Fibroblast of skin of left biceps (primary cell): ENCODE measurements around the gene VDAC1.
"Not testable (repeated sequence)": the region's sequence is repeated elsewhere in the genome, so short reads cannot be mapped to it uniquely, and the experiment has no call there.

ENCODE experiments used
- DNase-seq, 2 experiments: peaks; one replicate each; pipeline ENCODE4 v3.0.0-alpha.2; 2013; ENCODE audit warnings: low read depth in 2 of 2

VDAC1 gene

DNA sequence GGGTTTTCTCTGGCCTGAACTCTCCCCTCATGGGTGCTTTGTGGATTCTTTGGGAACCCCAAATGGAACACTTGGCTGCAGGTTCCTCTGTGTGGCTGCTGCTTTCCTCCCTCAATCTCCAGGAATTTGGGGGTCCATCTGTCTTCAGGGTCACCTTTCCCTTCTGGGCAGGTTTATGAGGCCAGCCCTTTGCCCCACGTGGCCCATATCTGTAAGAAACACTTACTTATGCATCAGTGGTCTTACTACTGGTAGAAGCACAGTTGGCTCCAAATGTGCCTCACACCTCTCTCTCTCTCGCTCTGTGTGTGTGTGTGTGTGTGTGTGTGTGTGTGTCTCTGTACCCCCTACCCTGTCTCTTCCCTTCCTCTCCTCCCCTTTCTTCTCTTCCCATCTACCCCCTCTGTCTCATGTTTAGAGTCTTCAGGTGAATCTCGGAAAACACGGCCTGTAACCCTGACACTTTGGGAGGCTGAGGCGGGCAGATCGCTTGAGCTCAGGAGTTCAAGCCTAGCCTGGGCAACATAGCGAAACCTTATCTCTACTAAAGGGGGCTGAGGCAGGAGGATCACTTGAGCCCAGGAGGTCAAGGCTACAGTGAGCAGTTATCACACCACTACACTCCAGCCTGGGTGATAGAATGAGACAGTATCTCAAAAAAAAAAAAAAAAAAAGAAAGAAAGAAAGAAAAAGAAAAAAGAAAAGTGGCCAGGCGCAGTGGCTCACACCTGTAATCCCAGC lies 63.1 kb downstream of the VDAC1 start:
- no peak for DNase-seq

DNA sequence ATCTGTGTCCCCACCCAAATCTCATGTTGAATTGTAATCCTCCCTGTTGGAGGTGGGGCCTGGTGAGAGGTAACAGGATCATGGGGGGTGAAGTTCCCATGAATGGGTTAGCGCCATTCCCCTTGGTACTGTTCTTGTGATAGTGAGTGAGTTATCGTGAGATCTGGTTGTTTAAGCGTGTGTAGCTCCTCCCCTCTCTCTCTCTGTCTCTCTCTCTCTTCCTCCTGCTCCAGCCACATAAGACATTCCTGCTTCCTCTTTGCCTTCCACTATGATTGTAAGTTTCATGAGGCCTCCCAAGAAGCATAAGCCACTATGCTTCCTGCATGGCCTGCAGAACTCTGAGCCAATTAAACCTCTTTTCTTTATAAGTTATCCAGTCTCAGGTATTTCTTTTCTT lies 65.1 kb downstream of the VDAC1 start:
- no peak for DNase-seq

DNA sequence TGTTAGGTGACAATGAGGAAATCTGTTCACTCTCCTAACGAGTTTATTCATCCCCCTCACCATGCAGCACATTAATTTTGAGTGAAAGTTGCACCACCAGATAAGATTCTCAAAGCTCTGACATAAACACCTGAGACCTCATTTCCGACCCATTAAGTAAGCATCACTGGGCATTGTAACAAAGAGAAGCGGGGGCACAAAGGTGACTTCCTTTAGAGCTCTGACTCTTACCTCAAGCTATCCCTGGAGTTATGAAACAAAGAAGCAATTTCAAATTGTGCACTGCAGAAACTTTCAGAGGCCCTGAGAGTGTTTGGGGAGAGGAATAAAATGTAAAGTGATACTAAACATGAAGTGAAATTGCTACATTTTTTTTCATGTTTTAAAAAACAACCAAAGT lies 65.8 kb downstream of the VDAC1 start:
- no peak for DNase-seq

DNA sequence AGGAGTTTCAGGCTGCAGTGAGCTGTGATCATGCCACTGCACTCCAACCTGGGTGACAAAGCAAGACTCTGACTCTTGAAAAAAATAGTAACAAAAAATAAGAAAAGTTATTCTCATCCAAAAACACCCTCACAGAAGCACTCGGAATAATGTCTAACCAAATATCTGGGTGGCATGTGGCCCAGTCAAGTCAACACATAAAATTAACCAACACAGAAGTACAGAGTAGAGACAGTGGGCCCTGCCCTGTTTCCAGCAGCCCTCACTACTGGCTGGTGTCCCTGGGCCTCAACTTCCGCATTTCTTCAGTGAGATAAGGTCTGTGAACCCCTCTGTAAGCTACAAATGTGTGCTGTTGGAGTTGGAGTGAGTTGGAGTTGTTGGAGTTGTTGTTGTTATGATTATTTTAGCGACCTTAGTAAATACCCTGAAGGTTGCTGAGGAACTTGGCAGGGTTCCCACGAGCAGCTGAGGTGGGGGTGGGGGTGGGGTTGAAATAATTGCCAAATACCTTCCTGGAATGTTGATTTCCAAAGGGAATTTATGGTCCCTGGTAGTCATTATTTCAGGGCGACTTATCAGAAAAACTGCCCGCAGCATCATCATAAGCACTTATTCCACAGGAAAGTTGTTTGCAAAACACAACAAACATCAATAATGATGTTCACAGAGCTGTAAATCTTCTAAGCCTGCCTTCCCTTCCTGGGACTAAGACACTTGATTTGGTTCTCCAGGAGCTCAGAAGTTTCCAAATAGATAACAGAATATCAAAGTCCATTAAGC lies 66.5 kb downstream of the VDAC1 start:
- no peak for DNase-seq

DNA sequence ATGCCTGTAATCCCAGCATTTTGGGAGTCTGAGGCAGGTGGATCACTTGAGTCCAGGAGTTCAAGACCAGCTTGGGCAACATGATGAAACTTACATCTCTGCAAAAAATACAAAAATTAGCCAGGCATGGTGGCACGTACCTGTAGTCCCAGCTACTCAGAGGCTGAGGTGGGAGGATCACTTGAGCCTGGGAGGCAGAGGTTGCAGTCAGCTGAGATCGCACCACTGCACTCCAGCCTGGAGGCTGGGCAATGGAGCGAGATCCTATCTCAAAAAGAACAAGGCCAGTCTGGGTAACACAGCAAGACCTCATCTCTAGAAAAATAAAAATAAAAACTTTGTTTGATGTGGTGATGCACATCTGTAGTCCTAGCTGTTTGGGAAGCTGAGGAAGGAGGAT lies 67.1 kb downstream of the VDAC1 start:
- DNase-seq, result not testable (repeated sequence)

DNA sequence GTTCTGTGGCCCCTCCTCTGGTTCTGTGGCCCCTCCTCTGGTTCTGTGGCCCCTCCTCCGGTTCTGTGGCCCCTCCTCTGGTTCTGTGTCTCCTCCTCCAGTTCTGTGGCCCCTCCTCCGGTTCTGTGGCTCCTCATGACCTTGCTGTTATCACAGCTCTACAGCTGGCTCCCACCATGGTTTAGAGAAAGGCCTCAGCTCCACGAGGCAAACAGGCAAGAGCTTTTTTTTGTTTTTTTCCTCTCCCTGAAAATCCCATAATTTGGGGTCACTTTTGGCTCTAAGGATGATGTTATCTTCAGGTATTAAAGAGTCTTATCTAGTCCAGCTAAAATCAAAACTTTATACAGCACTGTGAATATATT lies 68.1 kb downstream of the VDAC1 start:
- DNase-seq, result no peak

DNA sequence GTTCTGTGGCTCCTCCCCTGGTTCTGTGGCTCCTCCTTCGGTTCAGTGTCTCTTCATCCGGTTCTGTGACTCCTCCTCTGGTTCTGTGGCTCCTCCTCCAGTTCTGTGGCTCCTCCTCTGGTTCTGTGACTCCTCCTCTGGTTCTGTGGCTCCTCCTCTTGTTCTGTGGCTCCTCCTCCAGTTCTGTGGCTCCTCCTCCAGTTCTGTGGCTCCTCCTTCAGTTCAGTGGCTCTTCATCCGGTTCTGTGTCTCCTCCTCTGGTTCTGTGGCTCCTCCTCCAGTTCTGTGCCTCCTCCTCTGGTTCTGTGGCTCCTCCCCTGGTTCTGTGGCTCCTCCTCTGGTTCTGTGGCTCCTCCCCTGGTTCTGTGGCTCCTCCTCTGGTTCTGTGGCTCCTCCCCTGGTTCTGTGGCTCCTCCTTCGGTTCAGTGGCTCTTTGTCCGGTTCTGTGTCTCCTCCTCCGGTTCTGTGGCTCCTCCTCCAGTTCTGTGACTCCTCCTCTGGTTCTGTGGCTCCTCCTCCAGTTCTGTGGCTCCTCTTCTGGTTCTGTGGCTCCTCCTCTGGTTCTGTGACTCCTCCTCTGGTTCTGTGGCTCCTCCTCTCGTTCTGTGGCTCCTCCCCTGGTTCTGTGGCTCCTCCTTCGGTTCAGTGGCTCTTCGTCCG lies 68.7 kb downstream of the VDAC1 start:
- DNase-seq, result not testable (repeated sequence)

- DNase-seq, result no peak
These were observed 69.2 kb downstream of the VDAC1 start for GRCh38 chr5:133935667-133935940.

DNA sequence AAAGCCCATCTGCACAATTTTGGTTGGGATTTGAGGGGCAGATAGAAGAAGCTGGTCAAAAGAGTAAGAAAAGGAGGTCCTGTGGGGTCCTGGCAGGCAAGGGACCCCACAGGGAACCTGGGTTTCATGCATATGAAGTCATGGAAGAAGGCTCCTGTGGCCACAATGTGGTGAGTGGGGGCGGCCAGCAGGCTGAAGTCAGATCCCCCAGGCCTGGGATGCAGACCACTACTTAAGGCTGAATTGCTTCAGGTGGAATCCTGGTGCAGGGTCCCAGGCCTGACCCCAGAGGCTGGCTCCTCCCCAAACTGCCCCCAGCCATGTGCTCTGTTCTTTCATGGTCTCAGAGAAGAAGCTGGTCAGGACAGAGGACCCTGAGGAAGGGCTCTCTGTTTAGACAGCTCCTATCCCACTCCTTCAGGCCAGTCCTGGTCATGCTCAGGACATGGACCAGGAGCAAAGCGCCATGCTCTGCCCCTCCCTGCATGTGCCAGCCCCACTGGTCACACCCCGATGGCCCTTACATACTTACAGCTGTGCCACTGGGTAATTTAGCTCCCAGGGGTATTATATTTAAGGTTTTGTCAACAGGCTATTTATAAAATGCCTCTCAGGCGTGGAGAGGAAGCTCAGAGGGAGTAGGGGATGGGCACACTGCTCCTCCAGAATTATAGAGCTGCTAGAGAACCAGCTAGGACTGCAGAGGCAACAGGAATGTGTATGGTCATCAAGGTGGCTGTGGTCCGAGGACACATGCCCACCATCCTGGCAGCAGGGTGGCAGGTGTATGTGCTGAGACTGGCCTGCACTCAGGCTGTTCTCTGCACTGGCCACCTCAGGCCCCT lies 69.7 kb downstream of the VDAC1 start:
- DNase-seq, result no peak

DNA sequence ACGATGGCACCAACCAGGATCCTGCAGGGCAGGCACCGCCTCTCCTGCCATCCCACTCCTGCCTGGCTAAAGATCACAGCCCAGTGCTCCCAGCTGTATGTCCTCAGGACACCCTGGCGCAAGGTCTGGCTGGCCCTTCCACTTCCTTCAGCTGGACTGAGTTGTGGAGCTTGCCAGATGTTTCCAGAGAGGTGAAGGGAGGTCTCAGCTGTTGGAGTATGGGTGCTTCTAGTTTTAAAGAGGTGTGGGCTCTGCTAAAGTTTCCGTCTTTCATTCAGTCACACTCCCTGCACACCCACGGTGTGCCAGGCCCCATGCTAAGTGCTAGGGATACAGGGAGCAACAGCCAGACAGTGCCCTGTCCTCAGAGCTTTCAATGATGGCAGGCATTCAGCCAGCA lies 70.5 kb downstream of the VDAC1 start:
- DNase-seq, result no peak

DNA sequence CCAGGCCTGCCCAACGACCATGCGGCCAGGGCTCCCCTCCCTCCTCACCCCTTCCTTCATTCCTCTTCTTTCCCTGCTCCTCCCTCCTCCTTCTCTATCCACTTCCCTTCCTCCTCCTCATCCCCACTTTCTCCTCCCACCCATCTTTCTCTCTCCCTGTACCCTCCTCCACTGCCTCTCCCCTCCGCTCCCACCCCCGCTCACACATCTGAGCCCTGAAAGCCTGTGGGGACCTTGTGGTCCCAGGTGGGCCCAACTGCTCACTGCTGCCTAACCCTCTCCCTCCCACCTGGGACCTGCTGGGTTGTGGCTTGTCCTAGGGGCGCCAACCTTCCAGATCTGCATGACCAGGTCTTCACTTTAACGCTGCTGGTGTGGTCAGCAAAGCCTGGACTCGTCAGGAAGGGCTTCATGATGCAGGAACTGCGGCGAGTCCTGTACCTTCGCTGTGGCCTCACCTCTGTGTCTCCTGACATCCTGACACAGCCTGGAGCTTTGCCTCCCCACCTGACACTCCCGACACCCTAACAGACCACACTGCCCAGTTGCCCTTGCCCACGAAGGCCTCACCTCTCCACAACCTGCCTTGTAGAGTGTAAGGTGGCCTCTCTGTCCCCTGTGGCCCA lies 71.0 kb downstream of the VDAC1 start:
- no peak for DNase-seq

DNA sequence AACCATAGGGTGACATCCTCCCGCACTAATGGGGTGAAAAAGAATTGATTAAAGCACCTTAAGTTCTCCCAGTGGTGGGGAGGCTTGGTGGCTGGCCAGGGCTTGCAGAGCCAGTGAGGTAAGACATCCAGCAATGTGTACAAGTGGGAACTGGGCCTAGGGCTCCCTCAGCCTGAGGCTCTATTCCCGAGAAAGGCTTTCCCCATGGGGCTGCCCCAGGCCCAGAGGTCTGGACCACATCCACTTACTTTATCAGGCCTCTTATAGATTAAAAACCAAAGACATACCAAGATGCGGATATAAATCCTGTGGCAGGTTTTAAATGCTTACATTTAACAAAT lies 71.6 kb downstream of the VDAC1 start:
- DNase-seq, result no peak

- DNase-seq, result no peak
These were observed 72.2 kb downstream of the VDAC1 start for GRCh38 chr5:133932441-133933168.

- DNase-seq, result no peak
These were observed 73.2 kb downstream of the VDAC1 start for GRCh38 chr5:133931546-133931945.

DNA sequence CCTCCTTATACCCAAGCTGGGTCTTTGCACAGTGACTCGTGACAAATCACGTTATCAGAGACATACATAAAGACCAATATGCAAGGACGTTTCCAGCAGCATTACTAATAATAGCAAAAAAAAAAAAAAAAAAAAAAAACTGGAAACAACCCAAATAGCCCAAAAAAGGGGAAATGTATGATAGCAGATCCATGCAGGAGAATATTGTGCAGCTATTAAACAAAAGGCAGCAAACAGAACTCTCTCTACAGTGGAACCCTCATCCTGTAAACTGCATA lies 74.0 kb downstream of the VDAC1 start:
- no peak for DNase-seq

DNA sequence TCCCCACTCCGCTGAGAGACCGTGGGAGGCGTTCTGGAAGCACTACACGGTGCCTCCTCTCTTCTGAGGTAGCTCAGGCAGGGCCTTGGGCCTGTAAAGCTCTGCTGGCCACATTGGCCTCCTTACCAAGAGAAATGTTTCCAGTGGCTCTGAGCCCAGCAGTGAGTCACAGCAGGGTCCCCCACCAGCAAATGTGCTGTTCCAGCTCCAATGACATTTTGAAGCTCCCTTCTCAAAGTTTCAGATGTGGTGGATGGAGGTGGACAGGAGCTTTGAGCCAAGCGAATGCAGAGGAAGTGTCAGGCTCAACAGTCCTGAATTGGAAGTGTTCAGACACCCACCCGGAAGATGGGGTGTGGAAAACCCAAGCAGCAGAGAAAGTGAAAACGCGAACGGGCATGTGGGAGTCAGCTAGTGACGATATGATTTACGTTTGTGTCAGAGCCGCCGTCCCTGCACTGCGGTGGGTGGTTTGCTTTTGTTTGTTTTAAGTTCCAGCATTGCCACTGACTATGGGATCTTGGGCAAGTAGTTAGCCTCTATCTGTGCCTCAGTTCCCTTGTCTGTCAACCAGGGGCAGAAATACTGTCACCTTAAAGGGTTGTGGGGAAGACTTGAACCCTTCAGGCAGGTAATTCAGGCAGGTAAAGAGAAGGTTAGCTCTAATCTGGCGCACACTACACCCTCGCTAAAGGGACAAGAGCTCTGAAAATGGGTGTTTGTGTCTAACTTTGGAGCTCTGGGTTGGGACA lies 74.5 kb downstream of the VDAC1 start:
- DNase-seq, result peak in 1 of 2 experiments; percentile 11

GRCh38 chr5:133928587-133929393 lies 76.0 kb downstream of the VDAC1 start:
- no peak for DNase-seq

DNA sequence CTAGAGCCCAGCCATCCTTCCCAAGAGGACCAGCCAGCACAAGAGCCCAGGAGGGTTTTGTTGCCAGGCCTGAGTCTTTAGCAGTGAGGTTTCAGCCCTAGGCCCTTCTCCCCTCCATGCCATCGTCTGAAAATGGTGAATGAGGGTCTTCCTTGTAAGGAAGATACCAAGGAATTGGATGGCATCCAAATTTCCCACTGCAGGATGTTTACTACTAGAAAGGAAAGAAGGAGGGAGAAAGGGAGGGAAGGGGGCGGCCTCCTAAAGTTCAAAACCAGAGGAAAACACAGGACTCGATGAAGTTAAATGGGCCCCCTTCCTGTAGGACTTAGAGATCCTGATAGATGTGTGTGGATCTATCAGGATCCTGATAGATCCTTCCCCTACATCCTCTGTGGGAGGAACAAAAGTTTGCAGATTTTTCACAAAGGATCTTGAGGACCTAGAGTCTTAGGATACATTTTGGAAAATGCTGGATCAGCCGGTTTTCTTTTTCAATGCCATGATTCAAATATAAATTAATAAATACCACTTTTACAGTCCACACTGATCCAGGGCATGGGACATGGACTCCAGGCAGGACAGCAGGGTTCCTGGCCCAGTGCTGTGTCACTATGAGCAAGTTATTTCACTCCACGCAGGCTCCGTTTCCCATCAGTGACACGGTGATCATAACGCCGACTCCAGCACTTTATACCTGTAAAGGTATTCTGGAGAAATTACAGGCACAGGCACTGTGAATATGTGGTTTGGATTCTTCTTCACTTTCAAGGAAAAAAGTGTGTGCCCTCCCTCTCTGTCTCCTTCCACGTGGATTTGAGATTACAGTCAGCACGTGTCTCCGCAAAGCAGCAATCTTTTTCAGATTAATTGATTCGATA lies 77.2 kb downstream of the VDAC1 start:
- DNase-seq, result no peak
